Anterior cingulate cortex (tissue), 58 donors: ENCODE measurements around the gene STARD9.

Source experiments
- DNase-seq, 58 donors: peaks; one replicate each; lab custom pipeline; 2025; lab: John Stamatoyannopoulos, UW

Gene STARD9

DNA sequence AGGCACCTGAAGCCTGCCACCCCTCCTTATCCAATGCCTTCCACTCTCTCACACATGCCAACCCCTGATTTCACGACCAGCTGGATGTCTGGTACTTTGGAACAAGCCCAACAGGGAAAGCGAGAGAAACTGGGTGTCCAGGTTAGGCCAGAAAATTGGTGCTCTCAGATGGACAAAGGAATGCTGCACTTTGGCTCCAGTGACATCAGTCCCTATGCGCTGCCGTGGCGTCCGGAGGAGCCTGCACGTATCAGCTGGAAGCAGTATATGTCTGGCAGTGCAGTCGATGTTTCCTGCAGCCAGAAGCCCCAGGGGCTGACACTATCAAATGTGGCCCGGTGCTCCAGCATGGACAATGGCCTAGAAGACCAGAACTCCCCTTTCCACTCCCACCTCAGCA, 116.4 kb downstream of the STARD9 start:
- no peak for DNase-seq

DNA sequence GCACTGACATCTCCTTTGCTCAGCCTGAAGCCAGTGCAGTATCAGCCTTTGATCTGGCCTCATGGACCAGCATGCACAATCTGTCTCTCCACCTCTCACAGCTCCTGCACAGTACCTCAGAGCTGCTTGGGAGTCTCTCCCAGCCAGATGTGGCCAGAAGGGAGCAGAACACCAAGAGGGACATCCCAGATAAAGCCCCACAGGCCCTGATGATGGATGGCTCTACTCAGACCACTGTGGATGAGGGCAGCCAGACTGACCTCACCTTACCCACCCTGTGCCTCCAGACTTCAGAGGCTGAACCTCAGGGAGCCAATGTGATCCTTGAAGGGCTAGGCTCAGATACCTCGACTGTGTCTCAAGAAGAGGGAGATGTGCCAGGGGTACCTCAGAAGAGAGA, 117.1 kb downstream of the STARD9 start:
- DNase-seq, result no peak

DNA sequence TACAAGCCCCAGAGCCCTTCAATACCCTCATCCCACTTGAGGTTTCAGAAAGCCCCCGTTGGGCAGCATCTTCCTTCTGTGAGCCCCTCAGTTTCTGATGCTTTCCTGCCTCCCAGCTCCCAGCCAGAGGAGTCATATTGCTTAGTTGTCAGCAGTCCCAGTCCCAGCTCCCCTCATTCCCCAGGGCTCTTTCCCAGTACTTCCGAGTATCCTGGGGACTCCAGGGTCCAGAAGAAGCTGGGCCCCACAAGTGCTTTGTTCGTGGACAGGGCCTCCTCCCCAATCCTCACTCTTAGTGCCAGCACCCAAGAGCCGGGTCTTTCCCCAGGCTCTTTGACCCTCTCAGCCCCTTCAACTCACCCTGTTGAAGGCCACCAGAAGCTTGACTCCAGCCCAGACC, 117.6 kb downstream of the STARD9 start:
- DNase-seq, result no peak

DNA sequence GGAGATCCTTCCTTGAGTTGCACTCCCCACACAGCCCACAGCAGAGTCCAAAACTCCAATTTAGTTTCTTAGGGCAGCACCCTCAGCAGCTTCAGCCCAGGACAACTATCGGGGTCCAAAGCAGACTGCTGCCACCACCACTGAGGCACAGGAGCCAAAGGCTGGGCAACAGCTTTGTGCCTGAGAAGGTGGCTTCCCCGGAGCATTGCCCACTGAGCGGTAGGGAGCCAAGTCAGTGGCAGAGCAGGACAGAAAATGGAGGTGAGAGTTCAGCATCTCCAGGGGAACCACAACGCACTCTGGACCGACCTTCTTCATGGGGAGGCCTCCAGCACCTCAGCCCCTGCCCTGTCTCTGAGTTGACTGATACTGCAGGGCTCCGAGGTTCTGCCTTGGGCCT, 118.1 kb downstream of the STARD9 start:
- no peak for DNase-seq

DNA sequence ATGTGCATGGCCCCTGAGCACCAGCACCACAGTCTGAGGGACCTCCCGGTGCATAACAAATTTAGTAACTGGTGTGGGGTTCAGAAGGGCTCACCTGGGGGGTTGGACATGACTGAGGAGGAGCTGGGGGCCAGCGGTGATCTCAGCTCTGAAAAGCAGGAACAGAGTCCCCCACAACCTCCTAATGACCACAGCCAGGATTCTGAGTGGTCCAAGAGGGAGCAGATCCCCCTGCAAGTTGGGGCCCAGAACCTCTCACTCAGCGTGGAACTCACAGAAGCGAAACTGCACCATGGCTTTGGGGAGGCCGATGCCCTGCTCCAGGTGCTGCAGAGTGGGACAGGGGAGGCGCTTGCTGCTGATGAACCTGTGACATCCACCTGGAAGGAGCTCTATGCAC, 118.5 kb downstream of the STARD9 start:
- no peak for DNase-seq

DNA sequence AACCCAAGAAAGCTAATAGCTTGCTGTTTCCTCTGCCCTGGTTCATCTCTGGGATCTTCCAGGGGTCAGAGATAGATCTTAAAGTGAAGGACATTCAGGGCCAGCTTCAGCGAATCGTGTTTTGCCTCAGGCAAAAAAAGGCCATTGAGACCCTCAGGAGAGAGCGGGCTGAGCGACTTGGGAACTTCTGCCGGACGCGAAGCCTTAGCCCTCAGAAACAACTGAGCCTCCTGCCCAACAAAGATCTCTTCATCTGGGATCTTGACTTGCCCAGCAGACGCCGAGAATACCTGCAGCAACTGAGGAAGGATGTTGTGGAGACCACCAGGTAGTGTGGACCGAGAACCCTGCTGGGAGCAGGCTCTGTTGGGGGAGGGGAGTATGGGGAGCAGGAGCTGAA, 119.0 kb downstream of the STARD9 start:
- DNase-seq, result no peak

DNA sequence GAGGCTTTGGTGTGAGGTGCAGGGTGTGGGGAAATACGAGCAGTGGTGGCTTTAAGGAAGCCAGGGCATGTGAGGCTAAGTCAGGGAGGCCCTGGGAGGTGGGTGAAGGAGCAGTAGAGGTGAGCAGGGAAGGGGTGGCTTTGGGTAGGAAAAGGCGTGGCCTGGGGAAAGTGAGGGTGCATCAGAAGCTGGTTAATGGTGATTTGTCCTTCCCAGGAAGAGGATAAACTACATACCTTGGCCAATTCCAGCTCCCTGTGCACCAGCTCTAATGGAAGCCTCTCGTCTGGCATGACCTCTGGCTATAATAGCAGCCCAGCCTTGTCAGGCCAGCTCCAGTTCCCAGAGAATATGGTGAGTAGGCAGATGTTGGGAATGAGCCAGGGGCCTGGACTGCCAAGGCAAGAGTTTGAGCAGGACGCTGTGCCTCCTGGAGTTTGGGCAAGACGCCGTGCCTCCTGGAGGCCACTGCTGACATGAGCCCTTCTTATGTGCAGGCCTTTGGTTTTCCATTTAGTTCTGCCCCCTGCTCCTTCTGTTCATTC, 120.2 kb downstream of the STARD9 start:
- DNase-seq, result peak in 2 of 58 donors; percentile 9 to 15

DNA sequence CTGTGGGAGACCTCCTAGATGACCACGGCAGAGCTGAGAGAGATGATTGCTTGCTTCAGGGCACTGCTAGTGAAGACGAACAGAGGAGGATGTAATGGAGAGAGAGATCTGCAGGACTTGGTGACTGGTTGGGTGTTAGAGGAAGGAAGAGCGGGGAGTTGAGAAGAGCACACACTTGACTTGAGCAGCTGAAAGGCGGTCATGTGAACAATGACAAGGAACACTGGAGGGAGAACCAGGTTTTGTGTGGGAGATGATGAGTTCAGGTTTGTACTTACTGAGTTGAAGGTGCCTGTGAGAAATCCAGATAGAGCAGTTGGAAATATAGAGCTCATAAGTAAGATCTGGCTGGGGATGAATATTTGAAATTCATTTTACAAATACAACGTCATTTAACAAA, 121.2 kb downstream of the STARD9 start:
- DNase-seq, result no peak

DNA sequence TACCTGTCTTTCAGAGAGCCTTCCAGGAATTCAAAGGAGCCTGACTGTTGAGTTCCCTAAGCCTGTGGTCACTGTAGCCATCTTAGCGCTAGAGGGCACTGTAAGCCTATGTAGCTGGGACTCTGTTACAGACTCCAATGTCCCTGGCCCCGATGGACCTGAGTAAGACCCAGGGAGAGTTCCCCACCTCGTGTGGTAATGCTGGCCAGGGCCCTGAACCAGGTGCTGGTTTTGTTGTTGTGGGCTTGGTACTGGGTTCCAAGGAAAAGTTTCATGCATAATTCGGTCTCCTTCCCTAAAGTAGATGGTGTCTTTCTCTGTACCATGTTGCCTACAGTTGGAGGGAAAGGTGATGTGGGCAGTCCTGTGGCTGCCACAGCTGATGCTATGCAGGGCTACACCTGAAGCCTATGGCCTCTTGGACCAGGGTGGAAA, 129.1 kb downstream of the STARD9 start:
- peak in 39 of 58 donors; percentile 2 to 64 (median 25) for DNase-seq

DNA sequence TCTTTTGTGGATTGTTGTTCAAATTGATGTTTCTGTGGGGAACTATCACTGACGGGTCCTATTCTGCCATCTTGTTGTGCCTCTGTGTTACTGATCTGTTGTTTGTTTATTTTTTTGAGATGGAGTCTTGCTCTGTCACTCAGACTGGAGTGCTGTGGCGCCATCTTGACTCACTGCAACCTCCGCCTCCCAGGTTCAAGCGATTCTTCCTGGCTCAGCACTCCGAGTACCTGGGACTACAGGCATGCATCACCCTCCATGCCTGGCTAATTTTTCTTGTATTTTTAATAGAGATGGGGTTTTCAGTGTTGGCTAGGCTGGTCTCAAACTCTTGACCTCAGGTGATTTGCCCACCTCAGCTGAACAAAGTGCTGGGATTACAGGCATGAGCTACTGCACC, 129.9 kb downstream of the STARD9 start:
- DNase-seq, result no peak

DNA sequence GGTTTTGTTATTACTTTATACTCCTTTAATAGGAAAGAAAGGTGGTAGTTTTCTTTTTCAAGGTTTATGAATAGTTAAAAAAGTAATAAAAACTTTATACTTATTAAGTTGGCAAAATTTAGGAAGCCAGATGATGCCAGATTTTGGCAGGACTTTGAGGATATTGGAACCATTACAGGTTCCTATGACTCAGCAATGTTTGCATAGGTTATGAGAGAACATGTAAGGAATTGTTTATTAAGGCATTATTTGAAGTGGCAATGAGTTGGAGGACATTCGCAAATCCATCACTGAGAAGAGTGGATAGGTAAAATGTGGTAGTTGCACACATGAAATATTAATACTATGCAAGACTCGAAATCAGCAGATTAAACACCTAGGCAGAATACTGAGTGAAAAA, 131.7 kb downstream of the STARD9 start:
- DNase-seq, result no peak

DNA sequence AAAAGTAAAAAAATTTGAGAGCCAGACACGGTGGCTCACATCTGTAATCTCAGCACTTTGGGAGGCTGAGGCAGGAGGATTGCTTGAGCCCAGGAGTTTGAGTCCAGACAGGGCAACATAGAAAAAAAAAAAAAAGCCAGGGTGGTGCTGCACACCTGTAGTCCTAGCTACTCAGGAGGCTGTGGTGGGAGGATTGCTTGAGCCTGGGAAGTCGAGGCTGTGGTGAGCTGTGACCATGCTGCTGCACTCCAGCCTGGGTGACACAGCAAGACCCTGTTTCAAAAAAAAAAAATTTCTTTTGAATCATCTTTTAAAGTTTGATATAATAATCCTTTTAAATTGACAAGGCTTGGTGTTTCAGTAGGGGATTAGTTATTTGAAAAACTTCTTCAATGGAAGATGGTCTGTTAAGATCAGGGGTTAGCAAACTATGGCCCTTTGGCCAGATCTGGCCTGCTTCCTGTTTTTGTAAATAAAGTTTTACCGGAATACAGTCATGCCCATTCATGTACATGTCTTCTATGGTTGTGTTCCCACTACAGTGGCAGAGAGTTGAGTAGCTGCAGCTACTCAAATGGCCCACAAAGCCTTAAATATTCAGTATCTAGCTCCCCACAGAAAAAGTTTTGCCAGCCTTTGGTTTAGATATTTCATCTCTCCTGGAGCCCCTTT, 132.6 kb downstream of the STARD9 start:
- DNase-seq, result no peak

DNA sequence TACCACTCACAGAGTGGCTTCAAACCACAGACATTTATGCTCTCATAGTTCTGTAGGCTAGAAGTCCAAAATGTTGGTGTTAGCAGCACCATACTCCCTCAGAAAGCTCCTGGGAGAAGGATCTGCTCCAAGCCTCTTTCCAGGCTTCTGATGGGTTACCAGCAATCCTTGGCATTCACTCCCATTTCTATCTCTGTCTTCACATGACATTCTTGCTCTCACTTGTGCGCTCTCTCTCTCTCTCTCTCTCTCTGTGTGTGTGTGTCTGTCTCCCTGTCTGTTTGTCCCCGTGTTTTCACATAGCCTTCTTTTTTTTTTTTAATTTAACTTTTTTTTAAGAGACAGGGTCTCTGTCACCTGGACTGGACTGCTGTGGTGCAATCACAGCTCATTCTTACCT, 135.3 kb downstream of the STARD9 start:
- DNase-seq, result no peak

DNA sequence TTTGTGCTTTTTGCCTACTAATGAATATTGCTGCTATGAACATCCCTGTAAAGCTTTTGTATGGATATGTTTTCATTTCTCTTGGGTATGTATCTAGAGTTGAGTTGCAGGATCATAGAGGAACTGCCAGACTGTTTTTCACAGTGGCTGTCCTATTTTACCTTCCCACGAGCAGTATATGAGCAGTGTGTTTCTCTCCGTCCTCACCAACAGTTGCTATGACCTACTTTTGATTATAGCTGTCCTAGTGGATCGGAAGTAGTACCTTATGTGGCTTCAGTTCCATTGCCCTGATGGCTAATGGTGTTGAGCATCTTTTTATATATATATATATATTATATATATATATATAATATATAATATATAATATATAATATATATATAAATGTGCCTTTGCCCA, 136.3 kb downstream of the STARD9 start:
- no peak for DNase-seq

DNA sequence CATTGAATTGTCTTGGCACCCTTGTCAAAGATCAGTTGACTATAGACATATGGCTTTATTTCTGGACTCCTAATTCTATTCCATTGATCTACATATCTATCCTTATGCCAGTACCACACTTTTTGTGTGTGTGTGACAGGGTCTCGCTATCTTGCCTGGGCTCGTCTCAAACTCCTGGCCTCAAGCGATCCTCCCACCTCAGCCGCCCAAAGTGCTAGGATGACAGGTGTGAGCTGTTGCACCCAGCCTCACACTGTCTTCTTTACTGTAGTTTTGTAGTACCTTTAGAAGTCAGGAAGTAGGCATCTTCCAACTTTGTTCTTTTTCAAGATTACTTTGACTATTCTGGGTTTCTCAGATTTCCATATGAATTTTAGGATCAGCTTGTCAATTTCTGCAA, 137.2 kb downstream of the STARD9 start:
- no peak for DNase-seq

DNA sequence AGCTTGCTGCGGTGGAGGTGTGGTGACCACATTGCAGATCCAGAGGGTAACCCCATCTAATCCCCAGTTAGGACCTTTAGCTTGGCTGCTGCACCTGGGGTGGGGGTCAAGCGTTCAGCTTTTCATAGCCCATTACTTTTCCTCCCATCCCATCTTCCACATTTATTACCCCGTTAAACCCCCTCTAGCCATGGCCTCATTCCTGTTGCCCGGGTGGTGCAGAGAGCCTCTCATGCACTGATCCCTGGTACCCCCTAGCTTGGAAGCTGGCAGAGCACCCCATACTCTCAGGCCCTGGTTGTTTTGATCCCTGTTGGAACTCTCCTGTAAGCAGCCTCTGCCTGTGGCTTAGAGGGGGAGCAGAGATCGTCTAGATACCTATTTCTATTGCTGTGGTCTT, 140.7 kb downstream of the STARD9 start:
- no peak for DNase-seq

DNA sequence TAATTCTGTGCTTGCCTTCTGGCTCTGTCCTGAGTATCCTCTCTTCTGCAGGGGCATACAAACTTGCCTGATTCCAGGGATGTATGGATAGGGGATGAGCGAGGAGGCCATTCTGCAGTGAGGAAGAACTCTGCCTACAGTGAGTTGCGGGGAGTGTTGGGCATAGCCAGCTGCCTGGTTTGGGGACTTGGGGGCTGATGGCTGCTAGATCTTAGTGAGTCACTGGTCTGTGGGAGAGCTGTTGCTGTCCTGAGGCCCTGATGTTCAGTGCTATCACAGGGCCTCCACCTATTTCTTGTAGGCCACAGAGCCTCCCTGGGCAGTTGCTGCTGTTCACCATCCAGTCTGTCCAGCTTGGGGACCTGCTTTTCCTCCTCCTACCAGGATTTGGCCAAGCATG, 141.2 kb downstream of the STARD9 start:
- no peak for DNase-seq

DNA sequence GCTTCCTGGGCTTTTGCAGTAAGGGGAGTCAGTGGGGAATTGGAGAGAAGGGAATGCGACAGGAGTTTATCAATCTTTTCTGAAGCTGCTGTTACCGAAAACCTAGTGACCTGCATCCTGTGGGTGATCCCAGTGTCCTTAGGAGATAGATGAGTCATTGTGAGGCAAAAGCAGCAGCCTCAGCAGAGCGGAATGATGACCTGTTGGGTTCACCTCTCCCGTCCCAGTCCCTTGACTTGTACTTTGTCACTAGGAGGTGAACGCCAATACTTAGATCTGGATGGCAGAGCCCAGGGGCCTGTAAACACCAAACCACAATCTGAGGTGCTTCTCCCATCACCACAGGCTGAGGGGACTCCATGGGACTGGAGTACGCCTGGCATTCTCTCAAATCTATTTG, 143.6 kb downstream of the STARD9 start:
- no peak for DNase-seq

DNA sequence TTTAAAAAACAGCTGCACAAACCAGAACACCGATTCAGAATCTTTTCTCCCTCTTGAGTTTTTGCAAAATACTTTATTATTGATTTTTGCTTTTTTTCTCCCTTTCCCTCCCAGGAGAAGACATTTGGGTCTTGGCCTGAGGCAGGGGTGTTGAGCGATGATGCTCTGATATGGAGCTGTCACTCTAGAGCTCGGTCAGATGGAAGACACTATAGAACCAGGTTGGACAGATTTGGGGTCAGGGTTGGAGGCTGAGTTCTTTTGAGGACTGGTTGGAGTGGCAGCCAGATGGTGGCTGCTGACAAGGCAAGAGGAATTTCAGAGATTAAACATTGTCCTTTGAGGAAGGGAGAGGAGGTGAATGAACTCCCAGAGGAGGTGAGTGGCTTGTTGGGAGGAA, 144.7 kb downstream of the STARD9 start:
- DNase-seq, result no peak

DNA sequence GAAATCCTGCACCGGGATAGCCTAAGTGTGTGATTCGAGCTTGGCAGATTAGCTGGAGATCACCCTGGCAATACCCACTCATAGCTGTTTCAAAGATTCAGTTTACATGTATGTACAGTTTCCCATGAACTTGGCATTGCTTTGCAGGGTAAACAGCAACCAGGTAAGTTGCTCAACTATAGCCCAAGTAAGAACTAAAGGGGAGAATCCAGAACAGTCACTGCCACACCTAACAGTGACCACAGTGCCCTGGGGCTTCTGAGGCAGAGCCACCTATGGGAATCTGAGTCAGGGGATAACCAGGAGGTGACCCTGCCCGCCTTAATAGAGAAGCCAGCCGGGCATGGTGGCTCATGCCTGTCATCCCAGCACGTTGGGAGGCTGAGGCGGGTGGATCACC, 145.6 kb downstream of the STARD9 start:
- DNase-seq, result no peak

DNA sequence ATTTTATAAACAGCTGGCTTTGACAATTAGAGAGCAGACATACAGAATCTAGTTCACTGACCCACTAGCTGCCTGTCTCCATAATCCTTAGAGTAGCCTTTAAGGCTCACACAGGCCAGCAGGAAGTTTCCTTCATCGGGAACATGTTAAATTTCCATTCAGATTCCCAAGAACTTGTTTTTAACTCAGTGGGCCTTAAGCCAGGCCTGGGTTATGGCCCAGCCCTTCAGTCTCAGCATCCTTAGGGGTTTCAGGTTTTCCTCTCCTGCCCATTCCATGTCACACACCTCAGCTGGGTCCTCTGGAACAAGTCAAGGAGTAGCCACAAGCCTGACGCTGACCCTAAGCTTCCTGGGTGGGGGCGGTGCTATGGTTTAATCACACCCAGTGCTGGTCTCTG, 146.5 kb downstream of the STARD9 start:
- DNase-seq, result no peak

DNA sequence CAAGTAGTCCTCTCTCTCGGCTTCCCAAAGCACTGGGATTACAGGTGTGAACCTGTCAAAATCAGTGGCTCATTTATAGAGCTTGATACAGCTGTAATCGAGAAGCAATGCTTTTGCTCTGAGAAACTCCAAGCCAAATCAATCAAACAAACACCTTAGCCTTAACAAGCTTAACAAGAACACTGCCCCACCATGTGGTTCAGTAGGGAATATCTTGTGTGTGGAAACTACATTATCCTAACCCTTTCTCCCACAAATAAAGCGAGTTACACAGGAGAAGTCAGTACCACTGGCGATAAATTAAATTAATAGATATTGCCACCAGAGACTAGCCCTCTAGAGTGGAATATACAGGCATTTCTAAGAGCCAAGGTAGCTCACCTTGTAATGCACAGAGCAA, 147.7 kb downstream of the STARD9 start:
- DNase-seq, result no peak

DNA sequence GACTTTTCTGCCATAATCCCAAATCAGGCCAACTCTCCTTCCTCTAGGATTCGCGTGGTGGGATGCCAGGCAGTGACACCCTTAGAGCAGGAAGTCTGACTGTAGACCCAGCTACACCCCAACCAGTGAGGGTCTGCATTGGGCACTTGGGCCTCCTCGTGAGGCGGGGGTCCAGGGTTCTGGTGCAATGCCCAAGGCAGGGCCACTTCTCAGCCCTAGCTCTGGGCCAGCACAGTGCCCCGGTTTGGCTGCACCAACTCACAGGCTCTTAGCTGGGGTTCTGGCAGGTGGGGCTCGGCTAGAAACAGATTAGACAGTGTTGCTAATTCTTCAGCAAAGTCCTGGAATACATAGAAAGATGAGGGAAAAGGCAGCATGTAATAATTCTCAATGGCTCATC, 148.9 kb downstream of the STARD9 start:
- DNase-seq, result no peak
